ENCODE data around the gene NPHS1.
"Not testable (repeated sequence)": the region's sequence is repeated elsewhere in the genome, so short reads cannot be mapped to it uniquely, and the experiment has no call there.

Gene NPHS1

DNA sequence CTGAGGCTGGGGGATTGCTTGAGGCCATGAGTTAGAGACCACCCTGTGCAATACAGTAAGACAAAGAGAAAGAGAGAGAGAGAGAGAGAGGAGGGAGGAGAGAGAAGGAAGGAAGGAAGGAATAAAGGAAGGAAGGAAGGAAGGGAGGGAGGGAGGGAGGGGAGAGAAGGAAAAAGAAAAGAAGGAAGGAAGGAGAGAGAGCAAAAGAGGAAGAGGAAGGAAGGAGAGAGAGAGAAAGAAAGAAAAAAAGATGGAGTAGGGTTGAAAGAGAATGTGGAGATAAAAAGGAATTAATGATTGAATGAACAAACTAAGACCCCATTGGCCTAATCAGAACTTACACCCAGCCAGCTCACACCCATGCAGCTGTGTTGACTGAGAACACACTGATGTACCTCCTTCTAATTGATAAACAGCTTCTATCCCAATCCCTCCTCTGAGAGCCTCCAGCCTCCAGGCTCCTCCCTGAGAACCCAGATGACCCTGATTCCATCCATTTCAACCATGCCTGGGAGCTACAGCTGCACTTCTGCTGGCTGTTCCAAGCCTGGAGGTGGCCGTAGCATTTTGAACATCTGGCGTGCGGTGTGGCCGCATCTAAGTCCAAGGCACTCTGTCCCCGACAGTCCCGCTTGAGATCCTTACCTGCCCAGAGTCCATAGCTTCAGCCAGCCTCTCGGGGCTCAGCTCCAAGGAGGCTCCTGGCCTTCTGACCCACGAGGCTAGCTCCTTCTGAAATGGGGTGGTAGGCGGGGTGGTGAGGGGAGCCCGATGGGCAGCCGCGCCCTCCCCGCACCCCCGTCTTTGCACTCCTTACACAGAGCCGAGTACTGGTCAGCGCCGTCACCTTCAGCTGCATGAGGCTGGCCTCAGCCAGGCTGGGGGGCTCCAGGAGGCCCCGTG, 40.7 kb downstream of the NPHS1 start:
- no peak for DNase-seq

DNA sequence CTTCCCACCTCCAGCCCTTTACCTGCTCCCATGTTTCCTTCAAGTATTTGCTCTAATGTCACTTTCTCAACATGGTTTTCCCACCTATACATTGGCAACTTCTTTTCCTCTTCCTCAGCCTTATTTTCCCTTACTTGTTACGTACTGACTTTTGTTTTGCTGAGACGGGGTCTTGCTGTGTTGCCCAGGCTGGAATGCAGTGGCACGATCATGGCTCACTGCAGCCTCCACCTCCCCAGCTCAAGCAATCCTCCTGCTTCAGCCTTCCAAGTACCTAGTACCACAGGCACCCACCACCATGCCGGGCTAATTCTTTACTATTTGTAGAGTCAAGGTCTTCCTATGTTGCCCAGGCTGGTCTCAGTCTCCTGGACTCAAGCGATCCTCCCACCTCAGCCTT, 44.7 kb downstream of the NPHS1 start:
- DNase-seq: no peak

GRCh38 chr19:35806597-35806996, 45.7 kb downstream of the NPHS1 start:
- no peak for DNase-seq

GRCh38 chr19:35805526-35806102, 46.7 kb downstream of the NPHS1 start:
- DNase-seq: no peak

- DNase-seq: no peak
Observed at GRCh38 chr19:35801828-35802227, 50.5 kb downstream of the NPHS1 start.

DNA sequence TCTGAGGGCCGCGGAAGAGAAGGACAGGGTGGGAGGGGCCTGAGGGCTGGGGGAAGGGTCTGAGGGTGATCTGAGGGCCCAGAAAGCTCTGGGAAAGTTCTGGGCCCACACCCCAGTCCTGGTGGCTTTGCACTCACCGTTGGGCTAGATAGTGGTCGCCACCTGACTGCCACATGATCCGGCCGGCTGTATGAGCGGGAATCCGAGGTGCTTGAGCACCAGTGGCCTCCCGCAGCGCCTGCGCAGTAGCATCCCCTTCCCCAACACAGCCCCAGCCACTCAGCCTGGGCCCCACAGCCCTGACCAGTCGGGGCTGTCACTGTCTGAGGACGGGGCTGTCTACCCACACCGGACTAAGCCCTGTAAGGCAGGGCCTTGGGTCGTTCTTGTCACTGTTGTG, 54.6 kb downstream of the NPHS1 start:
- no peak for DNase-seq

GRCh38 chr19:35796645-35797542, 55.4 kb downstream of the NPHS1 start:
- DNase-seq: no peak

GRCh38 chr19:35795564-35795963, 56.7 kb downstream of the NPHS1 start:
- not testable (repeated sequence) for DNase-seq

GRCh38 chr19:35793381-35794165, 58.7 kb downstream of the NPHS1 start:
- DNase-seq: no peak

DNA sequence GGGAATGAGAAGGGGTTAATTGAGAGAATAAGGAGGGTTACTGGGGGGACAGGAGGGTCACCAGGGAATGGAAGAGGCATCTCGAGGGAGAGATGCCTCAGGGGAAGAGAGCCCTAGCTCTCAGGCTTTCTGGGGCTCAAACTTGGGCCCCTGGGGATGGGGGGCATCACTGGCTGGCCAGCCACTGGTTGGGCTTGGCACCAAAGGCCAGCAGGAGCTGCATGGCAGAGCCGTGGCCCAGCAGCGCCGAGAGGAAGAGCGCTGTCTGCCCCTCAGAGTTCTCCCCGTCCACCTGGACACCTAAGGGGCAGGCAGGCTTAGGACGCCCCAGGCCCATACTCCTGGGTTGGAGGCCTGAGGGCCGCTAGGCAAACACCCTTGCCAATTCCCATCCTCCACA, 59.4 kb downstream of the NPHS1 start:
- no peak for DNase-seq

- DNase-seq: no peak
Observed at GRCh38 chr19:35792312-35792711, 60.0 kb downstream of the NPHS1 start.

- no peak for DNase-seq
Observed at GRCh38 chr19:35791814-35792279, 60.5 kb downstream of the NPHS1 start.

- no peak for DNase-seq
Observed at GRCh38 chr19:35790981-35791813, 61.1 kb downstream of the NPHS1 start.

- DNase-seq: no peak
Observed at GRCh38 chr19:35789978-35790944, 62.0 kb downstream of the NPHS1 start.

- DNase-seq: no peak
Observed at GRCh38 chr19:35789195-35789977, 62.9 kb downstream of the NPHS1 start.

DNA sequence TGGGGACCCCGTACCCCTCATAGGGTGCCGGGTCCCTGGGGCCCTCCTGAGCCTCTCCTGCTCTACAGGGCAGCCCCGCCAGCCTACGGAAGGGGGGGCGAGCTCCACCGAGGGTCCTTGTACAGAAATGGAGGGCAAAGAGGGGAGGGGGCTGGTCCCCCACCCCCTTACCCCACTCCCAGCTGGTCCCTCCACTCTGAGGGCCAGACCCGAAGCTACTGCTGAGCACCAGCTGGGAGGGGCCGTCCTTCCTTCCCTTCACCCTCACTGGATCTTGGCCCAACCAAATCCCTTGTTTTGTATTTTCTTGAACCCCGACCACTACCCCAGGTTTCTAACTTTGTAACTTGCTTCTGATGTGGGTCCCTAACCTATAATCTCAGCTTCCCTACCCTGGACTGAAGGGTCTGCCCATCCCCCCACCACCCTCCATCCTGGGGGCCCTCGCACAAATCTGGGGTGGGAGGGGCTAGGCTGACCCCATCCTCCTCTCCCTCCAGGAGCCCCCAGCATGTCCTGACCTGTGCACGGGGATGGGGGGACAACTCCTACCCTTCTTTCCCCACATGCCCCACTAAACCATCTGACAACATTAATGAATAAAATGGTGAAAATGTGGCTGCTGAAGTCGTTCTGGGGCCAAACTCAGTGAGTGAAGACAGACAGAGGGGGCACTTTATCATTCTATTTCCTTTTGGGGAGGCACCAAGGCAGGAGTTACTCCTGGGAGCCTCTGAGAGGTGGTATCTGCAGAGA, 63.9 kb downstream of the NPHS1 start:
- DNase-seq: no peak

GRCh38 chr19:35787227-35787799, 65.0 kb downstream of the NPHS1 start:
- no peak for DNase-seq
